Central memory CD4-positive, alpha-beta T cell (primary cell): ENCODE data around the gene NME4.
"Not testable (repeated sequence)": the region's sequence is repeated elsewhere in the genome, so short reads cannot be mapped to it uniquely, and the experiment has no call there.

ENCODE experiments used
- DNase-seq: peaks from one replicate; pipeline ENCODE4 v3.0.0; 2022
- total RNA-seq, 3 experiments: gene quantifications; one replicate each; lab custom pipeline; 2026; lab: John Stamatoyannopoulos, UW

Gene NME4
- 10.4 to 19.5 (median 18.1) reads per million in 3 experiments for total RNA-seq

- peak; percentile 18 for DNase-seq
Measured at GRCh38 chr16:397135-397661, at the start of gene NME4. TSS of gene NME4 (plus strand) at chr16:397199. CDS start at chr16:397223, 24 bp downstream.

DNA sequence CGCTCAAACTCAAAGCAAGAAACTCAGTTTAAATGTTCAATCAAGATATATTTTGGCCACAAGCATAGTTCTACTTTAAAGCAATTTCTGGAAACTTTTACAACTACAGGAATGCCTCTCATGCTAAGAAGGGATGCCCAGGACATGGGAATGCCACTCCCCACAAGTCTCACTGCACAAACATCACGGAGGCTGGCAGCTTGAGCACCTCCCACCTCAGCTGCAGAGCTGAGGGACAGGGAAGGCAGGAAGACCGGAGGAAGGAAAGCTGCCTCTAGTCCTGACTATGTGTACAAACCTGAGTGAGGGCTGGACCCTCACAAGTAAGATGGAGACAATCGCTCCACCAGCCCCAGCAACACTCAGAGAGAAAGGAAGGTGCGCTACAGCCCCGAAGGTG, 49.8 kb upstream of the NME4 start:
- no peak for DNase-seq

GRCh38 chr16:348495-348894, 48.5 kb upstream of the NME4 start:
- DNase-seq: not testable (repeated sequence)

- DNase-seq: no peak
Measured at GRCh38 chr16:349211-349610, 47.8 kb upstream of the NME4 start.

DNA sequence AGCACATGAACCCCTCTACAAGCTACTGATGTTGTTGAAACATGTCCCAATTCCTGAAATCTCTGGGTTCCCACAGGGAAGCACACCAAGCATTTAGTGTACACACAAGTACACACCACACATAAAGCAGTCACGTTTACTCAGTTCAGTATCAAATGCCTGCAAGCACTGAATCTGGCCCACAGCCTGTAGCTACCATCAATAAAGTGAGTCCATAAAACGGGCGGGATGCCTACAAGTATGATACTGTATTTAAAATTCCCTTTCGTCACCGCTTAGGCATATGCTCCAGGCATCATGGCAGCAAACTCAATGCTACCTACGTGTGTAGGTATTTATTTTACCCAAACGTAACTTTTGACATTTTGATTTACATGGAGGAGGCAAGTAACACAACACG, 46.8 kb upstream of the NME4 start:
- DNase-seq: no peak

- DNase-seq: no peak
Measured at GRCh38 chr16:351804-352520, 45.0 kb upstream of the NME4 start.

- DNase-seq: peak; percentile 98
Measured at GRCh38 chr16:352547-353403, 44.2 kb upstream of the NME4 start, which contains the start of gene AXIN1. TSS of gene AXIN1 (minus strand) at chr16:352723. CDS start at chr16:347025, 5,698 bp downstream.

GRCh38 chr16:353404-354290, 43.4 kb upstream of the NME4 start:
- no peak for DNase-seq

GRCh38 chr16:354291-354881, 42.6 kb upstream of the NME4 start:
- DNase-seq: no peak

GRCh38 chr16:354971-355461, 42.0 kb upstream of the NME4 start:
- DNase-seq: peak; percentile 55

GRCh38 chr16:356741-357140, 40.3 kb upstream of the NME4 start:
- no peak for DNase-seq

DNA sequence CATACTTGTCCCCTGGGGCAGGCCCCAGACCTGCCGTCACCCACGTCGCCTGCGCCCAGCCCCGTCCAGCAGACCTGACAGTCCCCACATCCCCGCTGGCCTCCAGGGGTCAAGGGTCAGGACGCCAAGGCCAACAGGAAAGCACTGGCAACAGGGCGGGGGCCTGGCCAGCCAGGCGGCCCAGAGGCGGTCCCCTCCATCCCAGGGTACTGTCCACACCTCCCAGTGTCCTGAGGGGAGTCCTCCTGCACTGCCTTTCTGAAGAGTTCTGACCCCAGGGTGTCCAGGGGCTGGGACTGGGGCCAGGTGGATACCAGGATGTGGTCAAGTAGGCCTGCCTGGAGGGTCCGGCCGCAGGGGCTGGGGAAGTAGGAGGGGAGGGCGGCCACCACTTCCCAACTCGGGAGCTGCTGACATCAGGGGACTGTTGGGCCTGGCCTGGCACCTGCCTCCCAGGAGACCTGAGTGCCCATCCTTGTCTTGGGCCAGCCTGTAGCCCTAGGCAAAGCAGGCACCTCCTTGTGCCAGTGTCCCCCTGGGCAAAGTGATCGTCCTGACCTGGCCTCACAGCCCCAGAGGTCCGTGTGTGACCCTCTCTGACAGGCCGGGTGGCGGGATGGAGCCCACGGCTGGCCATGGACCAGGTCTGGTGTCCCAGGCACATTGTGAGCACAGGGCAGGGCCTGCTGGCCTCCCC, 37.8 kb upstream of the NME4 start:
- no peak for DNase-seq

DNA sequence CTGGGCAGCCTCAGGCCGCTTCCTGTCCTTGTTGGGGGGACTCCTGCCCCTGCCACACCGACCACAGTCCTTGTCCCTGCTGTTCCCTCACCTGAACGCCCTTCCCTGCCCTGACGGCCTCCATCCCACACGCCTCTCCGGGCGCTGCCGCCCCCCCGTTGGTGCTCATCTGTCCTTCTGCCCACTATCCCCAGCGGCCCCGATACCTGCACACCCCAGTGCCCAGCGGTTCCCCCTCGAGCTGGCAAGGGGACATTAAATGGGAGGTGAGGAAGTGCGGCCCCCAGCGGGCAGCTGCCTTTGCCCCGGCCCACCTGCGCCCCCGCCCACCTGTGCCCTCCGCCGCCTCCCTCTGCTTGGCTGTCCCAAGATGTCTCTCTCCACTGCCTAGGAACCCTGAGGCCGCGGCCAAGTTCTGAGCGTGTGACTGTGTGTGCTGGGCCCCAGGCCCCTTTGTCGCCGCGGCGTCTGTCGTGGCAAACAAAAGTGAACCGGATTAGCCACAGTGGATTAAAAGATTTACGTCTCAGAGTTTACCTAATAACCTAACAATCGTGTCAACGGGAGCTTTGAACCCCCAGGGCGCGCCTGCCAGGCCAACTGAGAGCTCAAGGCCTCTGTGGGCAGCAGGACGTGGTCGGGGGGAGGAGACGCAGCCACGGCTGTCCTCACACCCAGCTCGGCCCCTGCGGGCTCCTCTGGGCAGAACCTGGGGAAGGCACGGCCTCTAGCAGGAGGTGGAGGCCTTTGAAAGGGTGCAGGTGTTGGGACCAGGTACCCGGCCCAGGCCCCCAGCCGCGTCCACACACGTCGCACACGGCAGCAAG, 36.9 kb upstream of the NME4 start:
- DNase-seq: no peak

DNA sequence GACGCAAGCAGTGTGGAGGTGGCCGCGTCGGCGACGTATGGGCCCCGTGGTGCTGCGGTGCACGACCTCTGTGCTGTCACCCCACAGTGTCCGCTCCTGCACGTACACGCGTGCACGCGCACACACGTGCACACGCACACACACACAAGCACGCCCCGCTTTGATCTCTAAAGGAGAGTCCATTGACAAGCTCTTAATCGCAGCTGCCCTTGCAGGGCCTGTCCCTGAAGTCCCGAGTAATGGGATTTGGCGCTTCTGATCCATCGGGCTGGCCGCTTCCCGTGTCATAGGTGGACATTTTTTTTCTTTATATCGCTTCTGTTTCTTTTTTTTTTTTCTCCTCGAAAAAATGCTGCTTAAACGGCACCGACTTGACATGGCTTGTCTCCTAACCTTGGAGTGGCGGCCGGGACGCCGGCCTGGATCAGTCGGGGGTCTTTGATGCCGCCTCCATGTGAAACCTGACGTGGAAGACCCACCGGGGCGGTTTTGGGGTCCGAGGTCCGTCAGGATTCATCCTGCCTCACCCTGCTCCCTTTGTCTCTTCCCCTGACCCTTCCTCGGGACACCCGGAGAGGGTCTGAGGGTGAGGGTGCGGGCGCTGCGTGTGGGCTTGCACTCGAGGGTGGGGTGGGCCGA, 36.2 kb upstream of the NME4 start:
- DNase-seq: no peak

GRCh38 chr16:361341-361871, 35.6 kb upstream of the NME4 start:
- DNase-seq: no peak

- DNase-seq: peak; percentile 70
Measured at GRCh38 chr16:361872-362701, 34.9 kb upstream of the NME4 start.

- DNase-seq: not testable (repeated sequence)
Measured at GRCh38 chr16:362702-362999, 34.3 kb upstream of the NME4 start.

GRCh38 chr16:363110-363765, 33.8 kb upstream of the NME4 start:
- DNase-seq: no peak
